Measurements from ENCODE around the gene ZFY. TPM values are rescaled to one million over a fixed set of nuclear protein-coding genes. Genes with fewer than 3 reads are reported as not detected.
"Not testable (repeated sequence)": the region's sequence is repeated elsewhere in the genome, so short reads cannot be mapped to it uniquely, and the experiment has no call there.

Gene ZFY
- polyA plus RNA-seq, 12 donors, result 0.04 to 19.2 (median 10.9) TPM; not detected in 3

GRCh38 chrY:2972708-2973107 lies 37.5 kb downstream of the ZFY start:
- DNase-seq, result no peak

- no peak for DNase-seq
These were observed 38.0 kb downstream of the ZFY start for GRCh38 chrY:2973110-2973751.

DNA sequence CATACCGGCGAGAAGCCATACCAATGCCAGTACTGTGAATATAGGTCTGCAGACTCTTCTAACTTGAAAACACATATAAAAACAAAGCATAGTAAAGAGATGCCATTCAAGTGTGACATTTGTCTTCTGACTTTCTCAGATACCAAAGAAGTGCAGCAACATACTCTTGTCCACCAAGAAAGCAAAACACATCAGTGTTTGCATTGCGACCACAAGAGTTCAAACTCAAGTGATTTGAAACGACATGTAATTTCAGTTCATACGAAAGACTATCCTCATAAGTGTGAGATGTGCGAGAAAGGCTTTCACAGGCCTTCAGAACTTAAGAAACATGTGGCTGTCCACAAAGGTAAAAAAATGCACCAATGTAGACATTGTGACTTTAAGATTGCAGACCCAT lies 44.1 kb downstream of the ZFY start:
- no peak for DNase-seq

DNA sequence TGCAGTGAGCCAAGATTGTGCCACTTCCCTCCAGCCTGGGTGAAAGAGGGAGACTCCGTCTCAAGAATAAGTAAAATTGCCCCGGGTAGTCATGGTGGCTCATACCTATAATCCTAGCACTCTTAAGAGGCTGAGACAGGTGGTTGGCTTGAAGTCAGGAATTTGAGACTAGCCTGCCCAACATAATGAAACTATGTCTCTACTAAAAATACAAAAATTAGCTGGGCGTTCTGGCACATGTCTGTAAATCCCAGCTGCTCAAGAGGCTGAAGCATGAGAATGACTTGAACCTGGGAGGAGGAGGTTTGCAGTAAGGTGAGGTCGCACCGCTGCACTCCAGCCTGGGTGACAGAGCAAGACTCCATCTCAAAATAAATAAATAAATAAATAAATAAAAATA lies 49.3 kb downstream of the ZFY start:
- DNase-seq, result no peak

DNA sequence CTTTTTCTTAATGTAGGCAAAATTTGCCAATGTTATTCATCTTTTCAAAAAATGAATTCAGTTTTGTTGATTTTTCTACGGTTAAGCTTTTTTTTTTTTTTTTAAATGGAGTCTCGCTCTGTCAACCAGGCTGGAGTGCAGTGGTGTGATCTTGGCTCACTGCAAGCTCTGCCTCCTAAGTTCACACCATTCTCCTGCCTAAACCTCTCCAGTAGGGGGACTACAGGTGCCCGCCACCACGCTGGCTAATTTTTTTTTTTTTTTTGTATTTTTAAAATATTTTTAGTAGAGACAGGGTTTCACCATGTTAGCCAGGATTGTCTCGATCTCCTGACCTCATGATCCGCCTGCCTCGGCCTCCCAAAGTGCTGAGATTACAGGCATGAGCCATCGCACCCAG lies 52.0 kb downstream of the ZFY start:
- DNase-seq, result not testable (repeated sequence)

DNA sequence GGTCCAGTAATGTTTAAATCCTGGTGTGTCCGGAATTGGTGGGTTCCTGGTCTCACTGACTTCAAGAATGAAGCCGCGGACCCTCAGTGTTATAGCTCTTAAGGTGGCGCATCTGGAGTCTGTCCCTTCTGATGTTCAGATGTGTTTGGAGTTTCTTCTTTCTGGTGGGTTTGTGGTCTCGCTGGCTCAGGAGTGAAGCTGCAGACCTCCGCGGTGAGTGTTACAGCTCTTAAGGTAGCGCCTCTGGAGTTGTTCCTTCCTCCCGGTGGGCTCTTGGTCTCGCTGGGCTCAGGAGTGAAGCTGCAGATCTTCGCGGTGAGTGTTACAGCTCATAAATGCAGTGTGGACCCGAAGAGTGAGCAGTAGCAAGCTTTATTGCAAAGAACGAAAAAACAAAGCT lies 62.2 kb downstream of the ZFY start:
- DNase-seq, result not testable (repeated sequence)

DNA sequence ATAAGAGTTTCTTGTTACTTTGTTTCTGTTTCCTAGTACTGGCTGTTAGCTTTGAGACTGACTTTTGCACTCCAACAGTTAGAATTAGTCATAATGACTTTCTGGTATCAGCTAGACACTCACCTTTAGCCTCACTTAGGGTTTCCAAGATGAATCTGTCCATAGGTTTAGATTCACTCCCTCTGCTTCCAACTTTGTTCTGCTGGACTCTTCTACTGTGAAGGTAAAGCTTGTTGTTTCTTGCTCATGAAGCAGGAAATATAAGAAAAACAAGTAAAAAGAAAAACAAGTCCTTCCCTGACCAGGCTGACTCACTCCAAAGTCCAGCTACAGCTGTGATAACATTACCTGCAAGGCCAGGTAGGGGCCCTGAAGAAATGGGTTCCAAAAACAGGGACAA lies 67.0 kb downstream of the ZFY start:
- DNase-seq, result no peak

- no peak for DNase-seq
These were observed 67.7 kb downstream of the ZFY start for GRCh38 chrY:3002680-3003515.

- DNase-seq, result no peak
These were observed 68.3 kb downstream of the ZFY start for GRCh38 chrY:3003516-3003830.

GRCh38 chrY:3003846-3004245 lies 68.7 kb downstream of the ZFY start:
- no peak for DNase-seq

DNA sequence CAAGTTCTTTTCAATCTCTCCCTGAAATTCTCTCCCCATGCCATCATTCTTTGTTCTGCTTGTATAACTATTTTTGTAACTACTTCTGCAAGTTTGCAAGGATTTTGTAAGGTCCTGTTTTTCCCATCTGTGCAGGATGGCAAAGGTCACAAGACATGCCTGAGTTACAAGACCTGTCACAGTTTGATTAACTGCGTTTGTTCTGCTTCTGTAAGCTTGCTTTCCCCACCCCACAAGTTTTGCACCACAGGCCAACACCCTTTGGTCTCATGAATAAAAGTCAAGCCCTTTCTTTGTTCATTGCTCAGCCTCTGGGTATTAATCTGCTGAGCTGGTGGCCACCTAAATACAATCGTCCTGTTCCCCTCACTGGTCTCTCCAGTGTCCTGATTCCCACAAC lies 70.8 kb downstream of the ZFY start:
- not testable (repeated sequence) for DNase-seq

GRCh38 chrY:3007967-3008366 lies 72.8 kb downstream of the ZFY start:
- no peak for DNase-seq

DNA sequence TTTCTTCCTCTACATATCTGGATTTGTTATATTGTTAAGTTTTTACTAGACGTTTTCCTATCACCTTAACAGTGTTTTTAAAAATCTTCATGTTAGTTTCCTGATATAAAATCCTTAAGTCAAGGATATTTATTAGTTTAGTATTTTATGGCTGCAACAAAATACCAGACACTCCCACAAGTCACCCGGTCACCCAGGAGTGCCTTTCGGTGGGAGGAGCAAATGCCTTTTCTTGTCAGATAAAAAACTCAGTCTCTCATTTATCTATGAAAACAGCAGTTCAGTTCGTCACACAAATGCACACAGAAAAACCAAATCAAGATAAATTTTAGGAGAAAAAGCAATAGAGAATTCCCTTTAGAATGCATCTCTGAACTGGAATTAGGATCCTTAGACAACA lies 77.0 kb downstream of the ZFY start:
- no peak for DNase-seq

GRCh38 chrY:3016594-3016993 lies 81.4 kb downstream of the ZFY start:
- DNase-seq, result no peak

DNA sequence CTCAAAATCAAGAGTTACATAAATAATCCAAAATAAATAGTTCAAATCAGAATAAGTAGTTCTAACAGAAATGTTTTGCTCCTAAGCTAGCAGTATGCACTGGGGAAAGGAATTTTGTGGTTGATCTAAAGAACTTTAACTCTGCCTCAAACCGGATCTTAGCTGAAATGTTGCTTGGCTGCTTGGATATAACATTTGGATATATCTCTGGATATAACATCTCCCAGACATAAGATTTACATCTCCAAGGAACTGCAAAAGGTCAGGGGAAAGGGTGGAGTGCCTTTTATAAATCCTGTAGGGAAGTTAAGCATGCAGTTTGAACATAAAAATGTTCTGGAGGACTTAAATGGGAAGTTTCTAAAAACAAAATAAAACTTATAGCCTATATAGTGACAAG lies 83.4 kb downstream of the ZFY start:
- DNase-seq, result no peak

DNA sequence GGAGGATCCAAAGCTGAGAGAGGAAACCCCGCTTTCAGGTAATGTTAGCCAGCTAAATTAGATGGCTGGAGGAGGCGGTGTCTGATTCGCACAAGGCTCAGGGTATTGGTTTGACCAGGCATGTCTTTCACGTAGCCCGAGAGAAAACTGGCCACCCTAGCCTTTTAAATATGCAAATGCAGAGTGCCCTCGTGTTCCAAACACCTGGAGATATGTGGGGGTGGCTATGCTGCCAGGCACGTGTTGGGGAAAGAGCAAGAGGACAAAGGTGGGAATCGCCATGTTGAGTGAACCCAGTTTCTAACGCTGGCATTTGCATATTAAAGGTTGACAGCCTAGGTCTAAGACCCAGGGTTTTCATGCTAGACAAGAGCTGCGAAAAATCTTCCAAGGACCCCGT lies 84.4 kb downstream of the ZFY start:
- no peak for DNase-seq

DNA sequence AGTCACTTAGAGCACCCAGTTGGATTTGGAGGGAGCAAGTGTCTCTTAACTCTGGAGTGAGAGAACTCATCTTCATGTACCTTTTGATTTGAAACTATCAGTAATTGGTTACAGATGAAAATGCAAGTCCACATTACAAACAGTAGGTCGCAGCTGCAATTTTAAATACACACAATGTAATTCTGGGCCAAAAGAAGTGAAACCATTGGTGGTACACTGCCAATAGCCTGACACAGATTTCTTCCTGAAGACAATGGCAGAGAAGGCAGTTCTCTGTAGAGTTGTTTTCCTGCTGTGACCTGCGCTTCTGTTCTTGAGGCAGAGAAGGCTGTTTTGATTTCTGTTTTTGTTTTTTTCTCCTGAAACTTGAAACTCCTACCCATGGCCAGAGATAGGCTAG lies 86.0 kb downstream of the ZFY start:
- DNase-seq, result no peak

DNA sequence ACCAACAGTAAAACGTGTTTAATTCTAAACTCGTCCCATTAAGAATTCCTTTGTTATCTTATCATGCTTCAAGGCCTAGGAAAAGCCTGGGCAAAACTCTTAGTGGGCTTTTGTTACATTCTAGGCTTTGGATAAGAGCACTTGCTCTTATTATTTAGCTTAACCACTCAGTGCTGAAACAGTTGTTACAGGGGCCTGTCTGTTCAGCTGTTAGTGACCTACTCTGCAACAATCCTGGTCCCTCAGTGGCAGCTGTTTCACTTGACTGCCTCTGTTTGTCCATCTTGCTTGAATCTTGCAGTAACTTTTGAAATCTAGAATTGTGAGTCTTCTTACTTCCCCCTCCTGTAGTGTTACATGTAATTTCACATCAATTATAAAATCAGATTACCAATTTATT lies 88.4 kb downstream of the ZFY start:
- no peak for DNase-seq

GRCh38 chrY:3025357-3025756 lies 90.2 kb downstream of the ZFY start:
- no peak for DNase-seq
